PC-9 (cell line): ENCODE measurements around the gene DDX6. TPM values are rescaled to one million over a fixed set of nuclear protein-coding genes. Genes with fewer than 3 reads are reported as not detected.

ENCODE experiments used
- BruUV-seq: library from RNA; stranded (reverse); fragments of 400-500 nt; replicated peaks from 2 replicates; lab custom pipeline; 2021; lab: Mats Ljungman, UMichigan
- CTCF ChIA-PET: fragments of 300-600 bp; sonication (Branson Sonifier 250); formaldehyde crosslinking; loops from one replicate; lab custom pipeline; 2022; ENCODE audit warnings: antibody characterized with exemption; lab: Charles Lee
- POLR2A ChIA-PET: fragments of 300-600 bp; sonication (Branson Sonifier 250); formaldehyde crosslinking; loops from one replicate; lab custom pipeline; 2022; ENCODE audit warnings: antibody characterized with exemption; ENCODE audit not compliant: unreplicated experiment; lab: Charles Lee
- DNase-seq, 2 experiments: peaks; one replicate each; pipeline versions ENCODE4 v3.0.0 to v3.0.0-alpha.2; 2015 to 2022; ENCODE audit warnings: mixed read lengths in 1 of 2
- H2AFZ ChIP-seq: fragments of 200-600 bp; sonication (generic); 2 replicates; pipeline ENCODE4 v1.8.1; 2017; ENCODE audit warnings: antibody characterized with exemption
- H3F3A ChIP-seq: fragments of 200-600 bp; sonication (generic); 2 replicates; pipeline ENCODE4 v1.8.1; 2017; ENCODE audit warnings: antibody characterized with exemption, mild to moderate bottlenecking, low read depth; ENCODE audit not compliant: insufficient read depth
- H3K27ac ChIP-seq: fragments of 200-600 bp; sonication (generic); 2 replicates; pipeline ENCODE4 v1.6.1; 2016; ENCODE audit warnings: mixed run types
- H3K27me3 ChIP-seq: fragments of 200-600 bp; sonication (generic); 2 replicates; pipeline ENCODE4 v1.6.1; 2016; ENCODE audit warnings: low read depth, mixed run types; ENCODE audit not compliant: insufficient read depth
- H3K36me3 ChIP-seq: fragments of 200-600 bp; sonication (generic); 2 replicates; pipeline ENCODE4 v1.6.1; 2016; ENCODE audit warnings: low read depth, mixed run types
- H3K4me1 ChIP-seq: fragments of 200-600 bp; sonication (generic); replicated peaks from 2 replicates; pipeline ENCODE4 v1.6.1; 2016; ENCODE audit warnings: mixed run types; ENCODE audit not compliant: insufficient read depth
- H3K4me2 ChIP-seq: fragments of 200-600 bp; sonication (generic); 2 replicates; pipeline ENCODE4 v1.6.1; 2017; ENCODE audit warnings: mixed run types
- H3K4me3 ChIP-seq: fragments of 200-600 bp; sonication (generic); 2 replicates; pipeline ENCODE4 v1.6.1; 2016; ENCODE audit warnings: mixed run types
- H3K79me2 ChIP-seq: fragments of 200-600 bp; sonication (generic); 2 replicates; pipeline ENCODE4 v1.6.1; 2017; ENCODE audit warnings: low read depth, mixed run types
- H3K9me2 ChIP-seq: fragments of 200-600 bp; sonication (generic); 2 replicates; pipeline ENCODE4 v1.8.1; 2017; ENCODE audit warnings: mild to moderate bottlenecking; ENCODE audit not compliant: insufficient read depth
- H3K9me3 ChIP-seq: fragments of 200-600 bp; sonication (generic); 2 replicates; pipeline ENCODE4 v1.8.1; 2016; ENCODE audit warnings: low read depth; ENCODE audit not compliant: insufficient read depth
- H4K20me1 ChIP-seq: fragments of 200-600 bp; sonication (generic); 2 replicates; pipeline ENCODE4 v1.8.1; 2017; ENCODE audit not compliant: insufficient read depth
- CTCF ChIP-seq: fragments of 200-600 bp; sonication (generic); conservative IDR thresholded peaks from 2 replicates; pipeline ENCODE4 v1.6.1; 2017; ENCODE audit warnings: mixed run types, antibody characterized with exemption, mild to moderate bottlenecking, moderate library complexity
- EZH2 ChIP-seq: fragments of 200-600 bp; sonication (generic); IDR thresholded peaks from 2 replicates; pipeline ENCODE4 v1.8.0; 2017; ENCODE audit warnings: antibody characterized with exemption, low read depth
- intact Hi-C: fragments of 100-400 bp; cut with micrococcal nuclease; formaldehyde crosslinking; loops from one replicate; pipeline ENCODE4 v1.10.0; 2022; ENCODE audit not compliant: unreplicated experiment
- total RNA-seq: library from RNA; stranded (reverse); gene quantifications from 2 replicates; pipeline ENCODE4 v1.2.3, GENCODE V29; 2021

The DDX6 gene
- total RNA-seq, 1 experiment from 2014 or later, result 84.4 TPM

- Histone ChIP-seq H3K27me3 (no peaks in the 10 kb centered on the region), H3K4me3 (no peak overlapping the region), H3K36me3 (no peaks in the 10 kb centered on the region), H3K79me2 (no peaks in the 10 kb centered on the region), H3F3A (no peaks in the 10 kb centered on the region; the same call in 1 of the 2 replicates), H3K9me2 (no peaks in the 10 kb centered on the region), H3K4me1 (no peaks in the 10 kb centered on the region), H3K27ac (no peak overlapping the region), H3K9me3 (no peaks in the 10 kb centered on the region), H2AFZ (no peak overlapping the region), H4K20me1 (no peaks in the 10 kb centered on the region), H3K4me2 (no peak overlapping the region)
- intact Hi-C loops, result no loop called here
- TF ChIP-seq CTCF (no peak), EZH2 (no peak)
- no TSS peak for BruUV-seq
- DNase-seq, result no peak
- ChIA-PET CTCF (interaction anchor here (0.6 kb wide), 1 partner anchor 656 kb away, joined by 3 read pairs; no protein-coding TSS in a partner anchor), POLR2A (no interaction called here)
These were observed 85.7 kb downstream of the DDX6 start for GRCh38 chr11:118705111-118705741.

DNA sequence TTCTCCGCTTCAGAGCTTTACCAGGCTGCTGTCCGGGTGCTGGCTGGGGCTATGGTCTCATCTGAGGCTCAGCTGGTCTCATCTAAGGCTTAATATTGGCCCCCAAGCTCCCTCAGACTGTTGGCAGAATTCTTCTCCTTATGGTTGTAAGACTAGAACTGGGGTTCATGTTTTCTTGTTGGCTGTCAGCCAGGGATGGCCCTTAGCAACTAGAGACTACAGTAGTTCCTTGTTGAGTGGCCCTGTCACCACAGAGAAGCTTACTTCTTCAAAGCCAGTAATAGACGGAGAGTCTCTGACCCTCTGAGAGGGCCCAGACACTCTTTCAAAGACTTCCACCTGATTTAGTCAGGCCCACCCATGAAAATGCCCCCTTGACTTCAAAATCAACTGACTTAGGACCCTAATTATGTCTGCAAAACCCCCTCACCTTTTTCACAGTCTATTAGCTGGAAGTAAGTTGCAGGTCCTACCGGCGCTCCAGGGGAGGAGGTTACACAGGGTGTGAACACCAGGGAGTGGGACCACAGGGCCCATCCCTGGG is 87.3 kb downstream of the DDX6 start:
- H3K36me3 ChIP-seq, result no peaks in the 10 kb centered on the region
- no peaks in the 10 kb centered on the region for H3K4me1 ChIP-seq
- no peak overlapping the region for H3K4me3 ChIP-seq
- H3K9me2 ChIP-seq, result no peaks in the 10 kb centered on the region
- H4K20me1 ChIP-seq, result no peaks in the 10 kb centered on the region
- no peaks in the 10 kb centered on the region for H3K9me3 ChIP-seq
- TF ChIP-seq EZH2, result no peak
- no peak for TF ChIP-seq CTCF
- no peak overlapping the region for H3K27ac ChIP-seq
- no TSS peak for BruUV-seq
- no peak for DNase-seq
- intact Hi-C loops, result no loop called here
- peaks cover 3% of the 10 kb centered on the region for H3F3A ChIP-seq
- ChIA-PET CTCF (no interaction called here), POLR2A (no interaction called here)
- no peak overlapping the region for H2AFZ ChIP-seq
- H3K4me2 ChIP-seq, result no peak overlapping the region
- no peaks in the 10 kb centered on the region for H3K79me2 ChIP-seq
- H3K27me3 ChIP-seq, result no peaks in the 10 kb centered on the region

GRCh38 chr11:118699506-118700220 is 91.3 kb downstream of the DDX6 start:
- POLR2A ChIA-PET, result no interaction called here
- Histone ChIP-seq H3K27me3 (no peaks in the 10 kb centered on the region), H2AFZ (no peak overlapping the region), H3K79me2 (no peaks in the 10 kb centered on the region), H3K4me2 (no peak overlapping the region), H3K27ac (no peak overlapping the region), H3F3A (peaks cover 11% of the 10 kb centered on the region), H3K4me1 (peaks cover 3% of the 10 kb centered on the region; the same call in 1 of the 2 replicates), H4K20me1 (no peaks in the 10 kb centered on the region), H3K9me3 (0 out of 2 replicates have a peak, but pooled peaks cover 3% of the 10 kb centered on the region), H3K36me3 (no peaks in the 10 kb centered on the region), H3K4me3 (no peak overlapping the region), H3K9me2 (no peaks in the 10 kb centered on the region)
- no peak for TF ChIP-seq CTCF
- no peak for TF ChIP-seq EZH2
- no TSS peak for BruUV-seq
- CTCF ChIA-PET, result interaction anchor here (0.6 kb wide), 1 partner anchor 10 kb away, joined by 3 read pairs; no protein-coding TSS in a partner anchor
- DNase-seq, result no peak
- intact Hi-C loops, result no loop called here

Other genes starting within 250 kb of the DDX6 start
- 19.2 and 22.1 TPM in 2 replicates for gene IFT46, start 225.2 kb downstream of the DDX6 start, total RNA-seq
- 79.8 and 105 TPM in 2 replicates for gene ARCN1, start 218.8 kb downstream of the DDX6 start, total RNA-seq
- gene PHLDB1, start 183.5 kb downstream of the DDX6 start, total RNA-seq, result 122 and 125 TPM in 2 replicates
- gene TREH, start 111.5 kb downstream of the DDX6 start, total RNA-seq, result not detected in 2 replicates
- not detected in 2 replicates for gene CXCR5, start 92.7 kb upstream of the DDX6 start, total RNA-seq
- gene BCL9L, start 134.8 kb upstream of the DDX6 start, total RNA-seq, result 75.9 and 108 TPM in 2 replicates
- gene UPK2, start 165.1 kb upstream of the DDX6 start, total RNA-seq, result 17.1 and 23.2 TPM in 2 replicates
- gene FOXR1, start 180.6 kb upstream of the DDX6 start, total RNA-seq, result not detected in 2 replicates
- gene CENATAC, start 207.0 kb upstream of the DDX6 start, total RNA-seq, result 61.7 and 73.9 TPM in 2 replicates
- 954 and 984 TPM in 2 replicates for gene RPS25, start 227.2 kb upstream of the DDX6 start, total RNA-seq
- gene TRAPPC4, start 227.6 kb upstream of the DDX6 start, total RNA-seq, result 49.2 and 51.4 TPM in 2 replicates
- 23.2 and 24.3 TPM in 2 replicates for gene SLC37A4, start 239.7 kb upstream of the DDX6 start, total RNA-seq